GM18499 (cell line): ENCODE measurements around the gene SRRM1.
"Not testable (repeated sequence)": the region's sequence is repeated elsewhere in the genome, so short reads cannot be mapped to it uniquely, and the experiment has no call there.

Experiments used
- ATAC-seq: cut with Tn5 transposase; IDR thresholded peaks from one replicate; pipeline ENCODE4 v1.9.1; 2021; ENCODE audit warnings: moderate number of reproducible peaks; ENCODE audit not compliant: insufficient read depth, unreplicated experiment

The SRRM1 gene

DNA sequence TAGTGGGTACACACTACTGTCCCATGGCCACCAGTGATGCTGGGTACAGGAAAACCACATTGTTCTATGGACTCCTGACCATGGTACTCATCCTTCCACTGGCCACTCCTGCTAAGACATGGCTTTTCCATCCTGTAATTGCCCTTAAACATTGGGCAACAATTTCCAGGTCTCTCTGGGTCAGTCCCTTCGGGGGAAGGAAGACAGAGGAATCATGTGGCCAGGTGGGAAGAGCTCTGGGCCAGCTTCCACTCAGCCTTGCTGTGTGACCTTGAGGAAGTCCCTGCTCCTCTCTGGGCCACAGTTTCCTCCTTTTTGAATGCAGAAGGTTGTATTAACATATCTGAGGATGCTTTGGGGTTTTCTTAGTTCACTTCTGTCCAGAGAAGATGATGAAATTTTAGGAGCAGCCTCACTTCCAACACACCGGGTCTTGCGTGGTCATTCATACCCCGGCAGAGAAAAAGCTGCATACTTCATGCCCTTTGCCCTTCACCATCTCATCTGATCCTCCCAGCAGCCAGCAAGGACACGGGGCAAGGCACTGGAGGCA is 50.8 kb downstream of the SRRM1 start:
- ATAC-seq, result no peak

DNA sequence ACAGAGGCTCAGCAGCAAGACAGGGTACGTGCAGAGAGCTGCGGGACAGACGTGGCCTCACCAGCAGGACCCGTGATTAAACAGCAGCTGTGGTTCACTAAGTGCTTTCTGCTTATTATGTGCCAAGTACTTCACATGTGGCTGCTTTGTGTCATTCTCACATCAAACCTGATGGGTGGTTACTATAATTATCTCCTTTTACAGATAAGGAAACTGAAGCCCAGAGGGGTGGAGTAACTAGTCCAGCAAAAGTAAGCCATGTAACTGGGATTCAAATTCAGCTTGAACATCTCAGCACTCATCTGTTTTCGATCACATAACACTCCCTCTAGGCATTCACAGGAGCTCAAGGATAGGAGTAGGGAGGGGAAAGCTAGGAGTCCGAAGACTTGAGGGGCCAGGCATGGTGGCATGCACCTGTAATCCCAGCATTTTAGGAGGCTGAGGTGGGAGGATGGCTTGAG is 51.3 kb downstream of the SRRM1 start:
- ATAC-seq, result no peak

DNA sequence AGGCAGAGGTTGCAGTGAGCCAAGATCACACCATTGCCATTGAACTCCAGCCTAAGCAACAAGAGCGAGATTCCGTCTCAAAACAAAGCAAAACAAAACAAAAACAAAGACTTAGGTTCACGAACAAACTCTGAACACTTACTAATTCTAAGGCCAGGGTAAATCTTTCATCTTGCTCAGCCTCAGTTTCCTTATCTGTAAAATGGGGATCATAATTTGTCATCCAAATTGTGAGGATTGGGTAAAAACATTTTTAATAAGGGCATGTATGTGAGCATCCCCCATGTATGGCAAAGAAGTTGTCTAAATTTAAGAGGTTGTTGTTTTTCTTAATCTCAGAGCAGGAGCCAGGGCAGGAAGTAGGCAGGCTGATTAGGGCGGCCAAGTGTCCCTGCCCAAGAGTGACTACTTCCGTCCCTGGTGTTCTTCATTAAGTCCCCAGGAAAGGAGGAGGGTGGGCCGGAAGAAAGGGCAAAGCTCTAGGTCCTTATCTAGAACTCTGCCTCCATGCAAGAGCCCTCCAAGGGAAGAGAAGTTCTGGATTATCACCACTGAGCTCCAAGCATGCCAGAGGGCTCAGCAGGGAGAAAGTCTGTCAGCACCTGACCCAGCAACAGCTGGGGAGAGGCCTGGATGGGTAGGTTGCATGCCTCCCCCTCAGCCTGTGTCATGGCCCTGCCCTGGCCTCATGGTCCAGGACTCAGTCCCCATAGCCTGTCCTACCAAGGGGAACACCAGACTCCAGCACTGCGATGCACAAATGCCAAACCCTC is 52.3 kb downstream of the SRRM1 start:
- no peak for ATAC-seq

DNA sequence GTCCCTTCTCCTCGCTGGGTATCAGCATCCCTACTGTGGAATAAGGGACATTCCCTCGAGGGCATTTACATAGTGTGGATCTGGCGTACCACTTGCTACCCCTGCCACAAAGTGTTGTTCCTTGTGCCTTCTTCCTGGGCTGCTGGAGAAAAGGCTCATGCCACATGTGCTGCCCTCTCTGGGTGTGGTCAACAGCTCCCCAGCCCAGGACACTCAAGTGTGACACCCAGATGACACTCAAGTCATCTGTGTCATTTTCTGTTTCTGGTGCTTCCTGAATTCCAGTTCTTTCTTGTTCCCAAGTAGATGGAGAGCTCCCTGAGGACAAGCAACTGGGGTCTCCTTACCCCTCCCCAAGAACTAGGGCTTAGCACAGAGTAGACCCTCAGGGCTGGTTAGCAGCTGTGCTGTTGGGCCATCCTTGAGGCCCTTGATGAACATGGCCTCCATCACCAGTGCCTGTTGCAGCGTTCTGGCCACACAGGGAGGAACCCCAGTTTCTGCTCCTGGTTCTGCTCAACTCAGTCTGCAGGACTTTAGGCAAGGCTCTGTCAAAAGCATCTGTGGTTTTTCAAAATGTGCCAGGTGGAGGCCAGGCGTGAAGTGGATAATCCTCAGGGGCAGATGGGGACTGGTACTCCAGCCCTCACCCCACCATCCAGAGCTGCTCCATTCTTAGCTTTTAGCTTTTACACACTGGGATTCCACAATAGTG is 53.1 kb downstream of the SRRM1 start:
- no peak for ATAC-seq

DNA sequence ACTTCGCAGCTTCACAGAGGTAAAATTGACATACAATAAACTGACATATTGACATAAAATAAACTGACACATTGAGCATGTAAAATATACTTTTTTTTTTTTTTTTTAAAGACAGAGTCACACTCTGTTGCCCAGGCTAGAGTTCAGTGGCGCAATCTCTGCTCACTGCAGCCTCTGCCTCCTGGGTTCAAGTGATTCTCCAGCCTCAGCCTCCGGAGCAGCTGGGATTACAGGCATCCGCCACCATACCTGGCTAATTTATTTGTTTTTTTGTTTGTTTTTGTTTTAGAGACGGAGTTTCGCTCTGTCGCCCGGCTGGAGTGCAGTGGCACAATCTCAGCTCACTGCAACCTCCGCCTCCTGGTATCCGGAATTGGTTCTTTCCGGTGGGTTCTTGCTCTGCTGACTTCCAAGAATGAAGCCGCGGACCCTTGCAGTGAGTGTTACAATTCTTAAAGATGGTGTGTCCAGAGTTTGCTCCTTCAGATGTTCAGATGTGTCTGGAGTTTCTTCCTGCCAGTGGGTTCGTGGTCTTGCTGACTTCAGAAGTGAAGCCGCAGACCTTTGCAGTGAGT is 53.7 kb downstream of the SRRM1 start:
- ATAC-seq, result no peak

DNA sequence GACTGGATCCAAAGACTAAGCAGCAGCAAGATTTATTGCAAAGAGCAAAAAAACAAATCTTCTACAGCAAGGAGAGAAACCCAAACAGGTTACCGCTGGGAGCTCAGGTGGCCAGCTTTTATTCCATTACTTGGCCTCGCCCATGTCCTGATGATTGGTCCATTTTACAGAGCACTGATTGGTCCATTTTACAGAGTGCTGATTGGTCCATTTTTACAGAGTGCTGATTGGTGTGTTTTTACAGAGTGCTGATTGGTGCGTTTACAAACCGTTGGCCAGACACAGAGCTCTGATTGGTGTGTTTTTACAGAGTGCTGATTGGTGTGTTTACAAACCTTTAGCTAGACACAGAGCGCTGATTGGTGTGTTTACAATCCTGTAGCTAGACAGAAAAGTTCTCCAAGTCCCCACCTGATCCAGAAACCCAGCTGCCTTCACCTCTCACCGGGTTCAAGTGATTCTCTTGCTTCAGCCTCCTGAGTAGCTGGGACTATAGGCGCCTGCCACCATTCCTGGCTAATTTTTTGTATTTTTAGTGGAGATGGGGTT is 54.4 kb downstream of the SRRM1 start:
- ATAC-seq, result not testable (repeated sequence)

DNA sequence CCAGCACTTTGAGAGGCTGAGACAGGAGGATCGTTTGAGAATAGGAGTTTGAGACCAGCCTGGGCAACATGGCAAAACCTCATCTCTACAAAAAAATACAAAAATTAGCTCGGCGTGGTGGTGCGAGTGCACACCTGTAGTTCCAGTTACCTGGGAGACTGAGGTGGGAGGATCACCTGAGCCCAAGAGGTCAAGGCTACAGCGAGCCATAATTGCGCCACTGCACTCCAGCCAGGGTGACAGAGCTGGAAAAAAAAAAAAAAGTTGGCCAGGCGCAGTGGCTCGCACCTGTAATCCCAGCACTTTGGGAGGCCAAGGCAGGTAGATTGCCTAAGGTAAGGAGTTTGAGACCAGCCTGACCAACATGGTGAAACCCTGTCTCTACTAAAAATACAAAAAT is 55.2 kb downstream of the SRRM1 start:
- ATAC-seq, result not testable (repeated sequence)

DNA sequence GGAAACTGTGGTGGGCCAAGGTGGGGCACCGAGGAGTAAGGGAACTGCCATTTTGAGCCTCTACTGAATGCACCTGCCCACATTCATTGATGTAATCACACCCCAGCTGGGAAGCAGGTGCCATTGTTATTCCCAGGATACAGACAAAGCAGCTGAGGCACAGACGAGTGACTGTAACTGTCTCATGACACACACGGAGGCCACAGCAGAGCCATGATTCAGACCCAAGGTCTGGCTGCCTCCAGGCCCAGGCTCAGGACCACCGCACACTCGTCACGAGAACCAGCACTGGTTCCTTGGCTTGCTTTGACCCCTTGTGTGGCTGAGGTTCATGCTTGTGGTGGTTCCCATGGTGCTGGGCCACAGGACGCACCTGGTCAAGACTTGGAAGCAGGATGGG is 56.5 kb downstream of the SRRM1 start:
- no peak for ATAC-seq

DNA sequence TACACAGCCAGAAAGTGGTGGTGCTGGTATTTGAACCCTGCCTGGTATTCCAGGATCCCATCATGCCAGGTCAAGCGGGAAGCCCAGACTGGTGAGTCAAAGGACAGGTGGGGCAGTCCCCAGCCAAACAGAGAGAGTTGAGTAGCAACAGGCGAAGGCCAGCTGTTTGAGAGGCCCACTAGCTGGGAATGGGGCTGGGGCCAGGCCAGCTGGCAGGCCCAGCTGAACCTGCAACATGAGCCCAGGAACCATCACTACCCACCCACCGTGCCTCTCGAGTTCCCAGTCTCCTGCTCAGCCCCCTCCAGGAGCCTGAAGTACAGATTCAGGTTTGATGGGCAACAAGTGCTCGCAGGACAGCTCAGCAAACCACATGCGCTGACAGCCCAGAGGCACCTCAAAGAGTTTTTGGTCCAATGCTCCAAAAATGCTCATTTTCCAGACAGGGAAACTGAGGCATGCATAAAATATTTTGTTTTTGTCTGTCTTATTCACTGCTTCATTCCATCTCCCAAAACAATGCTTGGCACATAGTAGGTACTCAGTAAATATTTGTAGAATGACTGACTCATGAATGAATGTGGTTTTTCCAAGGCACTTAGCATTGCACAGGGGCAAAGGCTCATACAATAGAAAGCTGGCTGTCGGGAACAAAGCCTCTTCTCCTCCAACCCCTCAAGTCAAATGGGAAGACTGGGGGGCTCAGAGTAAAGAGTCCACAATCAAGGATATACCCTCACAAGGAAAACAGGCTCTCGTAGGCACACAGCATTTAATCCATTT is 59.6 kb downstream of the SRRM1 start:
- no peak for ATAC-seq

DNA sequence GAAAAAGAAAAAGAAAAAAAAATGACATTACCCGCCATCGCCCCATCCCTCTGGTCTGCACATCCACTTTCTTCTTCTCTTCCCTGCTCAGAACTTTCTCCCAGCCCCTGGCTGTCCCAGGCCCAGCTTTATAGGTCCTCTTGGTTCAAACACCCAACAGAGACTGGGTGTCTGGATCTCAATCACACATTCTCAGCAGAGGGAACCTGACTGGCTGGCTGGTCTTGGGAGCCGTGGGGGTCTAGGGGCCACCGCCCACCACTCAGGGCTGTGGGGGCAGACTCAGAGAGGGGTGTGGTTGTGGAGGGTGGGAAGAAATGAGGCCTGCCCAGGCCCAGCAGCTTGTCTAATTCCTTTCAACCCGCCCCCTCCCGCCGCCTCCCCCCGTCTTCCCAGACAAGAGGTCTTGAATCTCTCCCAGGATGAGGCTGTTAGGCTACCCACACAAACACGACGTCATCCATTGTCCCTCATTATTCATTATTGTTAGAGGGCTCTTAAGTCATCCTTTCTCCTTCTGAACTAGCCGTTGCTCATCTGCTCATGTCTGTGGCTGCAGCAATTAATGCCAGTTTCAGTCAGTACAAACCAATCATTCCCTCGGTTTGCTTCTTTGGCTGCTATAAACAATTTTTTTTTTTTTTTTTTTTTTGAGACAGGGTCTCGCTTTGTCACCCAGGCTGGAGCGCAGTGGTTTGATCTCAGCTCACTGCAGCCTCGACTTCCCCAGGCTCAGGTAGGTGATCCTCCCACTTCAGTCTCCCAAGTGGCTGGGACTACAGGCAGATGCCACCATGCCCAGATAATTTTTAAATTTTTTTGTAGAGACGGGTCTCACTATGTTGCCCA is 61.5 kb downstream of the SRRM1 start:
- no peak for ATAC-seq

DNA sequence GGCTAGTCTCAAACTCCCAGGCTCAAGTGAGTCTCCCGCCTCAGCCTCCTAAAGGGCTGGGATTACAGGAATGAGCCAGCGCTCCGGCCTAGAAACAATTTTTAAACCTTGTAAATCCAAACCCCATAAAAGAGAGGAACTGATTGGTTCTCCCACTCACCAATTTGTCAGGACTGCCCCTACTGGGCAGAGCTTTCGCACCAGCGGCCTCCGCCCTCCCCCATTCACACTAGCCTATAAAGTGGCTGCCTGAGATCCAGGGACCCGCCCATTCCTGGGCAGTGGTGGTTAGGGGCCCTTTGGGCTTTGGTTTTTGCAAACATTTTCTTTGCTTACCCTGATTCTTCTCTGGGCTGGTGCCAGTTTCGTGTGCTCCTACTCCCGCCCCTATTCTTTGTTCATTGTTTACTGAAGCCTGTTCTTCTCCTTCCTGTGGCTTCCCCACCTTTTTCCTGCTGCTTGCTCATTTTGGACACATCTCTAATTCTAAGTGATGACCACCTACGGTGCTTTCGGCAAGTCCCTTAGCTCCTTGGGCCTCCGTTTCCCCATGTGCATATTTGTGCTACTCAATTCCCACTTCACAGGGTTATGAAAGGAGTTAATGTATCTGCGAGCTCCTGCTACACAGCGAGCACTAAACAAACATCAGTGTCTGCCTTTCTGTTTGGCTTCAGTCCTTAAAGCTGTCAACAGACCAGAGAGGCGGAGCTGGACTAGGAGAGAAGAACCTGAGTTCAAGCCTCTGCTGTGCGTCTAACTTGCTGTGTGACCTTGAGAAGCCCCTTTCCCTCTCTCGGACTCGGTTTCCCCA is 62.4 kb downstream of the SRRM1 start:
- peak; percentile 67 for ATAC-seq

DNA sequence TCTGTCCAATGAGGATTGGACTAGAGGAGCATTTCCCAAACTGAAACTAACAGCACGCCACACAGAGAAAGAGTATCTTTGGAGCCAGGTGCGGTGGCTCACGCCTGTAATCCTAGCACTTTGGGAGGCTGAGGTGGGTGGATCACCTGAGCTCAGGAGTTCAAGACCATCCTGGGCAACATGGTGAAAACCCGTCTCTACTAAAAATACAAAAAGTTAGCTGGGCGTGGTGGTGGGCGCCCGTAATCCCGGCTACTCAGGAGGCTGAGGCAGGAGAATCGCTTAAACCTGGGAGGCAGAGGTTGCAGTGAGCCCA is 62.9 kb downstream of the SRRM1 start:
- not testable (repeated sequence) for ATAC-seq

DNA sequence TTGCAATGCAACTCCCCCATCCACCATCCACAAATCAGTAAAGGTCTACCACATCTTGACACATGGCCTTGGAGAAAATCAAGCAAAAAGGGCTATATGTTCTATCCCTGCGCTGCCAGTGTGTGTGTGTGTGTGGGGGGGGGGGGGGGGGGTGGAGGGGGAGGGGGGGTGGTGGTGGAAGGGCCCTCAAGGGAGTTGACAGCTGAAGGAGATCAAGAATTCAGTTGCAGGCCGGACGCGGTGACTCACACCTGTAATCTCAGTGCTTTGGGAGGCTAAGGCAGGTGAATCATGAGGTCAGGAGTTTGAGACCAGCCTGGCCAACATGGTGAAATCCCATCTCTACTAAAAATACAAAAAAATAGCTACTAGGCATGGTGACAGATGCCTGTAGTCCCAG is 64.6 kb downstream of the SRRM1 start:
- ATAC-seq, result no peak

DNA sequence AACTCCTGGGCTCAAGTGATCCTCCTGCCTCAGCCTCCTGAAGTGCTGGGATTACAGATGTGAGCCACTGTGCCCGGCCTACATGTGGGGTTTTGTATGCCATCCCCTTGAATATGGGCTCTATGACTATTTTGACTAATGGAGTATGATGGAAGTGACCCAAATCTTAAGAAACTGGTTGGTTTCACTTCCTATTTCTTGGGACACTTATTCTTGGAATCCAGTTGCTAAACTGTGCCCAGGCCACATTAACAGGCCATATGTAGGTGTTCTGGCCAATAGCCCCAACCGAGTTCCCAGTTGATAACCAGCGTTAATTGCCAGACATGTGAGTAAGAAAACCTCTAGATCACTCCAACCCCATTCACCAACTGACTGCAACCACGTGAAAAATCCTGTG is 65.8 kb downstream of the SRRM1 start:
- ATAC-seq, result no peak

DNA sequence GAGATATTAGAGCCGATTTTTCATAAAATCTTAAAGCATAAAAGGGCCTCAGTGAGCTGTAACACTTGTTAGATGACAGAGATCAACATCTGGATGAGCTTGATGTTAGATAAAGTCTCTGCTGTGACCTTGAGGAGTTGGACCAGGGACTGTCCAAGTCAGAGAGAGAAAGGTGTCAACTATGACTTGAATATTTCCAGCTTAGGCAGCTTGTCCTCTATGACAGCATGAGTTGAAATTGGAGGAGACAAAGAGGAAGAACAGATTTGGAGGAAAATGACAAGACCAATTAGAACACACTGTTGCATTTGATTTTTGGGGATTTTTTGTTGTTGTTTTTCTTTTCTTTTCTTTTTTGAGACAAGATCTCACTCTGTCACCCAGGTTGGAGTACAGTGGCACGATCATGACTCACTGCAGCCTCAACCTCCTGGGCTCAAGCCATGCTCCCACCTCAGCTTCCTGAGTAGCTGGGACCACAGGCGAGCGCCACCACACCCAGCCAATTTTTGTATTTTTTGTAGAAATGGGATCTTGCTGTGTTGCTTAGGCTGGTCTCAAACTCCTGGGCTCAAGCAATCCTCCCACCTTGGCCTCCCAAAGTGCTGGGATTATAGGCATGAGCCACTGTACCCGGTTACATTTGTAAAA is 66.8 kb downstream of the SRRM1 start:
- ATAC-seq, result no peak

DNA sequence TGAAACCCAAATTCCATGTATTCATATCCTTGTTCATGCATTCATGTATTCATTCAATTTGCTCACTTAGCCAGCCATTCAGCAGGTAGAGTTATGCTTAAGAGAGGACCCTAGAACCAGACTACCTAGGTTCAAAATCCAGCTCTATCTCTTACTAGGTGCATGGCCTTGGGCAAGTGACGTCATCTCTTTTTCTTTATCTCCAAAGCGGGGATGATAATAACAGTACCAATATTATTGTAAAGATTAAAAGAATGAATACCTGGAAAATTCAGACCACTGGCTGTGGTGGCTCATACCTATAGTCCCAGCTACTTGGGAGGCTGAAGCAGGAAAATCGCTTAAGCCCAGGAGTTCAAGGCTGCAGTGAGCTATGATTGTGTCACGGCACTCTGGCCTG is 68.2 kb downstream of the SRRM1 start:
- no peak for ATAC-seq

DNA sequence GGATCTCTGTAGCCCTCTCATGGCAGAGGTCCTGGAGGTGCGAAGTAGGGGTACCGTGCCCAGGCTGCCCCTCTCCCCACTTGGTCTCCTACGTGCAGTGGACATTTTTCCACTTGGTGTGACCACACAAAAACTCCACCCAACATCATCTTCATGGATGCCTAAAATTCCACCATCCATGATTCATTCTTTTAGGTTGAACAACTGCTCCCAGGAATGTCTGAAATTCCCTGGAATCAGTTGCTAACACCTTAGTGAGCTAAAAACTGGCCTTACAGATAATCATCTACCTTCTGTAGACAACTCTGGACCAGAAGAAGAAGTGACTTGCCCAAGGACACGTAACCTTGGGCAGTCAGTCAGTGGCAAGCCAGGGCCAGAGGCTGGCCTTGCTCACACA is 70.1 kb downstream of the SRRM1 start:
- ATAC-seq, result no peak

DNA sequence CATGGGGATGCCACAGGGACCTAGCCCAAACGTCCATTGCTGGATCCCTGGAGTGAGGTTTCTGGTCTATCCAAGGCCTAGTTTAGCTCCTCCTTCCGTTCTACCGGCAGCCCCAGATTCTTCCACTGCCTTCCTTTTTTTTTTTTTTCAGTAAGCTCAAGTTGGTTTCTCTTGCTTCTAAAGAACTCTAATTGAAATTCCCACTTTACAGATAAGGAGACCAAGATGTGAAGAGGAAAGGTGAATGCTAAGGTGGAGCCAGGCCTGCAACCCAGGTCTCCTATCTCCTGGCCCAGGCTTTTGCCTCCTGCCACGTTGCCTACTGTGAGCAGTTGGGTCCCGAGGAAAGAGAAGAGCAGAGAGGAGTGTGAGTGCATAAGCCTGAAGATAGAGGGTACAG is 70.6 kb downstream of the SRRM1 start:
- ATAC-seq, result no peak
